Stimulated activated naive CD8-positive, alpha-beta T cell treated with anti-CD3 and anti-CD28 coated beads, Interleukin-15, Interleukin-2, amounts not matched to agents 100 ng/mL and 50 ng/mL, for 24 hours (primary cell): ENCODE measurements around the gene CRNKL1.

Experiments used
- H3K27ac Mint-ChIP-seq: one replicate; pipeline ENCODE4 v1.8.0; 2021; ENCODE audit warnings: mild to moderate bottlenecking, mixed read lengths
- H3K27me3 Mint-ChIP-seq: one replicate; pipeline ENCODE4 v1.8.0; 2021; ENCODE audit warnings: mixed read lengths
- H3K36me3 Mint-ChIP-seq: one replicate; pipeline ENCODE4 v1.8.0; 2021; ENCODE audit warnings: low read depth, mixed read lengths
- H3K4me1 Mint-ChIP-seq: one replicate; pipeline ENCODE4 v1.8.0; 2021; ENCODE audit warnings: low read depth, mixed read lengths
- H3K4me3 Mint-ChIP-seq: one replicate; pipeline ENCODE4 v1.8.0; 2021; ENCODE audit warnings: mild to moderate bottlenecking, mixed read lengths
- H3K9me3 Mint-ChIP-seq: one replicate; pipeline ENCODE4 v1.8.0; 2021; ENCODE audit warnings: mixed read lengths

CRNKL1 gene

GRCh38 chr20:20027284-20027683 lies 25.0 kb downstream of the CRNKL1 start:
- Mint-ChIP-seq H3K9me3 (no peaks in the 10 kb centered on the region), H3K27ac (no peak overlapping the region), H3K36me3 (peaks cover 60% of the 10 kb centered on the region), H3K4me1 (no peaks in the 10 kb centered on the region), H3K4me3 (no peak overlapping the region), H3K27me3 (no peaks in the 10 kb centered on the region)

GRCh38 chr20:20024942-20025341 lies 27.3 kb downstream of the CRNKL1 start:
- Mint-ChIP-seq H3K27ac (no peak overlapping the region), H3K36me3 (peaks cover 62% of the 10 kb centered on the region), H3K9me3 (no peaks in the 10 kb centered on the region), H3K4me3 (no peak overlapping the region), H3K27me3 (no peaks in the 10 kb centered on the region), H3K4me1 (peaks cover 21% of the 10 kb centered on the region)

- Mint-ChIP-seq H3K4me3 (no peak overlapping the region), H3K27ac (no peak overlapping the region), H3K36me3 (peaks cover 65% of the 10 kb centered on the region), H3K27me3 (no peaks in the 10 kb centered on the region), H3K9me3 (no peaks in the 10 kb centered on the region), H3K4me1 (peaks cover 36% of the 10 kb centered on the region)
Observed at GRCh38 chr20:20023395-20023794, 28.9 kb downstream of the CRNKL1 start.

GRCh38 chr20:20022498-20022897 lies 29.8 kb downstream of the CRNKL1 start:
- Mint-ChIP-seq H3K27me3 (no peaks in the 10 kb centered on the region), H3K4me3 (no peak overlapping the region), H3K27ac (peak overlapping the region; percentile 59), H3K9me3 (no peaks in the 10 kb centered on the region), H3K4me1 (peaks cover 41% of the 10 kb centered on the region), H3K36me3 (peaks cover 63% of the 10 kb centered on the region)

- Mint-ChIP-seq H3K27me3 (no peaks in the 10 kb centered on the region), H3K9me3 (no peaks in the 10 kb centered on the region), H3K27ac (peak overlapping the region; percentile 51), H3K4me1 (peaks cover 44% of the 10 kb centered on the region), H3K4me3 (peak overlapping the region; percentile 17), H3K36me3 (peaks cover 58% of the 10 kb centered on the region)
Observed at GRCh38 chr20:20021835-20022234, 30.4 kb downstream of the CRNKL1 start.

- H3K9me3 Mint-ChIP-seq: no peaks in the 10 kb centered on the region
- H3K27me3 Mint-ChIP-seq: no peaks in the 10 kb centered on the region
- H3K4me3 Mint-ChIP-seq: peak overlapping the region; percentile 71
- H3K27ac Mint-ChIP-seq: peak overlapping the region; percentile 86
- H3K36me3 Mint-ChIP-seq: peaks cover 53% of the 10 kb centered on the region
- H3K4me1 Mint-ChIP-seq: peaks cover 46% of the 10 kb centered on the region
Observed at GRCh38 chr20:20020908-20021307, 31.4 kb downstream of the CRNKL1 start.

- Mint-ChIP-seq H3K27ac (peak overlapping the region; percentile 47), H3K36me3 (peaks cover 44% of the 10 kb centered on the region), H3K27me3 (no peaks in the 10 kb centered on the region), H3K4me3 (peak overlapping the region; percentile 93), H3K9me3 (no peaks in the 10 kb centered on the region), H3K4me1 (peaks cover 50% of the 10 kb centered on the region)
Observed at GRCh38 chr20:20019123-20019522, 33.1 kb downstream of the CRNKL1 start.

- no peaks in the 10 kb centered on the region for H3K9me3 Mint-ChIP-seq
Observed at GRCh38 chr20:20018366-20018765, 33.9 kb downstream of the CRNKL1 start.

GRCh38 chr20:20017844-20018185 lies 34.5 kb downstream of the CRNKL1 start:
- H3K4me1 Mint-ChIP-seq: peaks cover 50% of the 10 kb centered on the region
- H3K36me3 Mint-ChIP-seq: peaks cover 35% of the 10 kb centered on the region
- H3K27me3 Mint-ChIP-seq: no peaks in the 10 kb centered on the region
- H3K27ac Mint-ChIP-seq: peak overlapping the region; percentile 79
- no peaks in the 10 kb centered on the region for H3K9me3 Mint-ChIP-seq
- H3K4me3 Mint-ChIP-seq: peak overlapping the region; percentile 93

More at GRCh38 chr20:20018366-20018765, 33.9 kb downstream of the CRNKL1 start:
- H3K36me3 Mint-ChIP-seq: peaks cover 36% of the 10 kb centered on the region
- H3K27ac Mint-ChIP-seq: peak overlapping the region; percentile 85
- peaks cover 50% of the 10 kb centered on the region for H3K4me1 Mint-ChIP-seq
- H3K4me3 Mint-ChIP-seq: peak overlapping the region; percentile 93
- H3K27me3 Mint-ChIP-seq: no peaks in the 10 kb centered on the region

- H3K4me1 Mint-ChIP-seq: peaks cover 50% of the 10 kb centered on the region
- peak within 1 kb of the TSS; percentile 93 for H3K4me3 Mint-ChIP-seq
- H3K27me3 Mint-ChIP-seq: no peaks in the 10 kb centered on the region
- no peaks in the 10 kb centered on the region for H3K9me3 Mint-ChIP-seq
- peaks cover 35% of the 10 kb centered on the region for H3K36me3 Mint-ChIP-seq
- H3K27ac Mint-ChIP-seq: peak within 1 kb of the TSS; percentile 85
Observed at GRCh38 chr20:20017001-20017843, 35.0 kb downstream of the CRNKL1 start, which contains the start of gene NAA20. NAA20 (plus strand) TSS chr20:20017362; CDS start chr20:20017397, 35 bp downstream.

GRCh38 chr20:20014659-20015058 lies 37.6 kb downstream of the CRNKL1 start:
- no peaks in the 10 kb centered on the region for H3K9me3 Mint-ChIP-seq
- no peak overlapping the region for H3K4me3 Mint-ChIP-seq
- peaks cover 27% of the 10 kb centered on the region for H3K4me1 Mint-ChIP-seq
- H3K27me3 Mint-ChIP-seq: peaks cover 4% of the 10 kb centered on the region
- H3K36me3 Mint-ChIP-seq: peaks cover 14% of the 10 kb centered on the region
- H3K27ac Mint-ChIP-seq: no peak overlapping the region

- Mint-ChIP-seq H3K27me3 (peaks cover 12% of the 10 kb centered on the region), H3K4me1 (peaks cover 10% of the 10 kb centered on the region), H3K9me3 (no peaks in the 10 kb centered on the region), H3K4me3 (no peak overlapping the region), H3K36me3 (no peaks in the 10 kb centered on the region), H3K27ac (no peak overlapping the region)
Observed at GRCh38 chr20:20012541-20012940, 39.7 kb downstream of the CRNKL1 start.

GRCh38 chr20:20010639-20011500 lies 41.4 kb downstream of the CRNKL1 start:
- Mint-ChIP-seq H3K27ac (no peak overlapping the region), H3K9me3 (no peaks in the 10 kb centered on the region), H3K4me3 (no peak overlapping the region), H3K36me3 (no peaks in the 10 kb centered on the region), H3K4me1 (peaks cover 4% of the 10 kb centered on the region), H3K27me3 (peaks cover 12% of the 10 kb centered on the region)

GRCh38 chr20:20009784-20010253 lies 42.4 kb downstream of the CRNKL1 start:
- Mint-ChIP-seq H3K4me3 (no peak overlapping the region), H3K36me3 (no peaks in the 10 kb centered on the region), H3K27ac (no peak overlapping the region), H3K9me3 (no peaks in the 10 kb centered on the region), H3K4me1 (peaks cover 3% of the 10 kb centered on the region), H3K27me3 (peaks cover 12% of the 10 kb centered on the region)

- no peaks in the 10 kb centered on the region for H3K9me3 Mint-ChIP-seq
- no peaks in the 10 kb centered on the region for H3K36me3 Mint-ChIP-seq
- H3K4me3 Mint-ChIP-seq: no peak overlapping the region
- peaks cover 21% of the 10 kb centered on the region for H3K4me1 Mint-ChIP-seq
- H3K27me3 Mint-ChIP-seq: peaks cover 49% of the 10 kb centered on the region
- no peak overlapping the region for H3K27ac Mint-ChIP-seq
Observed at GRCh38 chr20:20005342-20005741, 46.9 kb downstream of the CRNKL1 start.
